ENCODE measurements around the gene MS4A2.

Gene MS4A2

GRCh38 chr11:60119710-60120109, 31.2 kb downstream of the MS4A2 start:
- DNase-seq (ENCODE audit: low read depth, low spot score), result no peak
- TF ChIP-seq, protein P1, sequence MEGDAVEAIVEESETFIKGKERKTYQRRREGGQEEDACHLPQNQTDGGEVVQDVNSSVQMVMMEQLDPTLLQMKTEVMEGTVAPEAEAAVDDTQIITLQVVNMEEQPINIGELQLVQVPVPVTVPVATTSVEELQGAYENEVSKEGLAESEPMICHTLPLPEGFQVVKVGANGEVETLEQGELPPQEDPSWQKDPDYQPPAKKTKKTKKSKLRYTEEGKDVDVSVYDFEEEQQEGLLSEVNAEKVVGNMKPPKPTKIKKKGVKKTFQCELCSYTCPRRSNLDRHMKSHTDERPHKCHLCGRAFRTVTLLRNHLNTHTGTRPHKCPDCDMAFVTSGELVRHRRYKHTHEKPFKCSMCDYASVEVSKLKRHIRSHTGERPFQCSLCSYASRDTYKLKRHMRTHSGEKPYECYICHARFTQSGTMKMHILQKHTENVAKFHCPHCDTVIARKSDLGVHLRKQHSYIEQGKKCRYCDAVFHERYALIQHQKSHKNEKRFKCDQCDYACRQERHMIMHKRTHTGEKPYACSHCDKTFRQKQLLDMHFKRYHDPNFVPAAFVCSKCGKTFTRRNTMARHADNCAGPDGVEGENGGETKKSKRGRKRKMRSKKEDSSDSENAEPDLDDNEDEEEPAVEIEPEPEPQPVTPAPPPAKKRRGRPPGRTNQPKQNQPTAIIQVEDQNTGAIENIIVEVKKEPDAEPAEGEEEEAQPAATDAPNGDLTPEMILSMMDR (IDR thresholded peaks at IDR 0.05; ENCODE audit: low read depth, low read length), result no peak
- in situ Hi-C loops (cut with HindIII; ENCODE audit: low sequenced_read_pairs), result no loop called here
- no peak overlapping the region for H3K4me3 ChIP-seq (ENCODE audit: low read depth, low read length)

DNA sequence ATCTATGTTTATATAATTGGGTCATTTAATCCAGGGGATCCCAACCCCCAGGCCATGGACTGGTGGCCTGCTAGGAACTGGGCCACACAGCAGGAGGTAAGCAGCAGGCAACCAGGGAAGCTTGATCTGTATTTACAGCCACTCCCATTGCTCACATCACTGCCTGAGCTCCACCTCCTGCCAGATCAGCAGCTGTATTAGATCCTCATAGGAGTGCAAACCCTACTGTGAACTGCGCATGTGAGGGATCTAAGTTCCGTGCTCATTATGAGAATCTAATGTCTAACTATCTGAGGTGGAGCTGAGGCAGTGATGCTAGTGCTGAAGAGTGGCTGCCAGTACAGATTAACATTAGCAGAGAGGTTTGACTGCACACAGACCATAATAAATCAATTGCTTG, 32.8 kb downstream of the MS4A2 start:
- no peak overlapping the region for H3K4me3 ChIP-seq (ENCODE audit: low read depth, low read length)
- TF ChIP-seq, protein P1 (IDR thresholded peaks at IDR 0.05; ENCODE audit: low read depth, low read length), result no peak
- DNase-seq (ENCODE audit: low read depth, low spot score), result no peak
- in situ Hi-C loops (cut with HindIII; ENCODE audit: low sequenced_read_pairs), result no loop called here

- no peak overlapping the region for H3K4me3 ChIP-seq (ENCODE audit: low read depth, low read length)
- TF ChIP-seq, protein P1 (IDR thresholded peaks at IDR 0.05; ENCODE audit: low read depth, low read length), result no peak
- in situ Hi-C loops (cut with HindIII; ENCODE audit: low sequenced_read_pairs), result no loop called here
- DNase-seq (ENCODE audit: low read depth, low spot score), result no peak
Measured at GRCh38 chr11:60122414-60123036, 34.1 kb downstream of the MS4A2 start.

DNA sequence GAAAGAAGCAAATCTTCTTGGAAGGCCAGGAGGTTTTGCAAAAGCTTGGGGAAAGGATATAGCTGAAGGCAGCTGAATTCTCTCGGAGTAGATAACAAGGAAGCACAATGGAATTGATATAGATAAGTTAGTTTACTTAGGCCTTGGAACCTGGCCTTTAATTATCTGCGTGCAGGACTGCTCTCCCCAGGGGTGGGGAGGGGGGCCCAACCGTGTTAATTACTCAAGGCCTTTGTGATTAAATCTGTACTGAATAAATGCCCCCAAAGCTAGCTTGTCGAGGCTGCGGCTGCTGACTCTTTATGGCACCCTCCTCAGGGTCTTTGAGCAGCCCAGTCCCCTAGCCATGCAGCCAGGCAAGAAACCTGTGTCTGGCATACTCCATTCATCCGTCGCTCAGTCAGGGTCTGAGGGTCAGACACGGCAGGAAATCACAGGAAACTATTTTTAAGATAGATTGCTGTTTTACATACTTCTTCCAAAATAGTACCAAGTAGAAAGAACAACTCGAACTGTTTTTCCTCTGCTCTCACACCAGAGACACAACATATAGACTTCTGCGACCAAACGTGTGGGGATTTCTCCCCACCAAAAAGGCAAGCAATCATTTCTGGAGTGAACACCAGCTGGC, 36.5 kb downstream of the MS4A2 start:
- H3K4me3 ChIP-seq (ENCODE audit: low read depth, low read length), result no peak overlapping the region
- in situ Hi-C loops (cut with HindIII; ENCODE audit: low sequenced_read_pairs), result no loop called here
- DNase-seq (ENCODE audit: low read depth, low spot score), result no peak
- TF ChIP-seq, protein P1 (IDR thresholded peaks at IDR 0.05; ENCODE audit: low read depth, low read length), result no peak

DNA sequence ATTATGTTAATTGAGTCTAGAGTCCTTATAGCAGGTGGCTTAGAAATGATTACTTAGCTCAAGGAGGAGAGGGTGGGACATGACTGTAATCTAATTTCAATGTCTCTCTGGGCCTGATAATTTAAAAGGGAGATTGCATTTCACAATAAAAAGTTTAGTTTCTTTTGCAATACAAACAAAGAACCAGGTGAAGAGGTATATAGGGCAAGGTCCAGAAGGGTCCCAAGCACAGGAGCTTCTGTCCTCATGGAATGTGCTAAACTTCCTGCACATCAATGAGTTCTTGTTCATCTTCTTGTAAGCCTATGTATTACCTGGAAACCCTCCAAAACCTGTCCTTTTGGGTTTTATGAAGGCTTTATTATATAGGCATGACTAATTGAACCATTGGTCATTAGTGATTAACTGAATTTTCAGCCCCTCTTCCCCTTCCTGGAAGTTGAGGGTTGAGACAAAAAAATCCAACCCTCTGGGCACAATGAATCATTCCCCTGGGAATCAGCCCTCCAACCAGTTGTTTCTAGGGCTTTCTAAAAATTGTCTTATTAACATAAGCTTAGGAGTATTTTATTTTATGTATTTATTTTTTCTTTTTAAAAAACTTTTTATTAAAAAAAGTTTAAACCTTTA, 37.6 kb downstream of the MS4A2 start:
- DNase-seq (ENCODE audit: low read depth, low spot score), result no peak
- TF ChIP-seq, protein P1 (IDR thresholded peaks at IDR 0.05; ENCODE audit: low read depth, low read length), result no peak
- H3K4me3 ChIP-seq (ENCODE audit: low read depth, low read length), result no peak overlapping the region
- in situ Hi-C loops (cut with HindIII; ENCODE audit: low sequenced_read_pairs), result no loop called here

DNA sequence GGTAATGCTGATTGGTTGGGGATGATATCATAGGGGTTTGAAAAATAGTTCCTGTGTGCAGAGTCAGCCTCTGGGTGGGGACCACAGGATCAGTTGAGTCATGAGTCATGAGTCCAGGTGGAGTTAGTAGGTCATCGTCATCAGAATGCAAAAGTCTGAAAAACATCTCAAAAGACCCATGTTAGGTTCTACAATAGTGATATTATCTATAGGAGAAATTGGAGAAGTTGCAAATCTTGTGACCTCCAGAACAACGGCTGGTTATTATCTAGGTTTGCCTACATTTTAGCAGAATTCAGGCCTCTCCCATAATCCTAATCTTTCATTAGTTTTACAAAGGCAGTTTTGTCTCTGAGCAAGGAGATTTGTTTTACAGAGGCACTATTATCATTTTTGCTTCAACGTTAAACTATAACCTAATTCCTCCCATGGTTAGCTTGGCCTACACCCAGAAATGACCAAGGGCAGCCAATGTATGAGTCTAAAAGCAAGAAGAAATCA, 38.9 kb downstream of the MS4A2 start:
- no peak for DNase-seq (ENCODE audit: low read depth, low spot score)
- no peak overlapping the region for H3K4me3 ChIP-seq (ENCODE audit: low read depth, low read length)
- in situ Hi-C loops (cut with HindIII; ENCODE audit: low sequenced_read_pairs), result no loop called here
- TF ChIP-seq, protein P1 (IDR thresholded peaks at IDR 0.05; ENCODE audit: low read depth, low read length), result no peak
